GM19099 (cell line): ENCODE results near the gene RFX8.

Experiments
- POLR2A ChIP-seq: IDR thresholded peaks from 3 replicates; pipeline ENCODE4 v1.6.1; 2011; ENCODE audit warnings: low read depth; ENCODE audit not compliant: insufficient read length; ENCODE audit errors: extremely low read depth

RFX8 gene

DNA sequence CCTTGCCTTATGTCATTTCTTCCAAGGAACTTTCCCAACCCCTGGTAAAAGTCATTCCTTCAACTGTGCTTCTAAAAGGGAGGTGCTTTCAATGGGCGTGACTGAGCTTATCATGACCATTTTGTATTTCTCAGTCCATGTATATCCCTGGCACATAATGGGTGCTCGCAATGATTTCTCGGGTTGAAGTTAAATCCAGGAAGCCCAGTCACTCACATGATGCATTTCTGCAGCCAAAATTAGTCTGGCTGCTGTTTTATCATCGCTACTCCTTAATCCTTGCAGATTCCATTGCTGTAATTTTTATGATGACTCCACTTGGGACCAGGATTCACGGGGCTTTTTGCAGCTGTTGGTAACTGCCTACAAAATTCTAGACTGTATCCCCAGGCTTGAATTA is 25.9 kb upstream of the RFX8 start:
- no peak for TF ChIP-seq POLR2A

DNA sequence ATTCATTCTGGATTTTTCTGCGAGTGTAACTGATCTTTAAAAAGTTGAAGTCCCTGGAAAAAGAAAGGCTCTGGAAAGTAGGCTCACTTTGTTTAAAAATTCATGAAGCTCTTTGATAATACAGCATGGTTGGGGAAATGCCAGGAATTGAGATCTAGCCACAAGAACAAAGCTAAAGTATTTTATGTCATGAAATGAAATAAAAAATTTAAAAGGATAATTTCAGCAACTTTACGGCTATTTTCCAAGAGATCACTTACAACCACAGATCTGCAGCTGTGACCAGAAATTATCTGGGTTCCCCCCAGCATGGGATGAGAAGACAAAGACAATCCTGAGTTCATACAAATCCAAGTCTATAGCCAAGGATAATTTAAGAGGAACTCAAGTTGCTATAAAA is 25.3 kb upstream of the RFX8 start:
- TF ChIP-seq POLR2A = no peak

DNA sequence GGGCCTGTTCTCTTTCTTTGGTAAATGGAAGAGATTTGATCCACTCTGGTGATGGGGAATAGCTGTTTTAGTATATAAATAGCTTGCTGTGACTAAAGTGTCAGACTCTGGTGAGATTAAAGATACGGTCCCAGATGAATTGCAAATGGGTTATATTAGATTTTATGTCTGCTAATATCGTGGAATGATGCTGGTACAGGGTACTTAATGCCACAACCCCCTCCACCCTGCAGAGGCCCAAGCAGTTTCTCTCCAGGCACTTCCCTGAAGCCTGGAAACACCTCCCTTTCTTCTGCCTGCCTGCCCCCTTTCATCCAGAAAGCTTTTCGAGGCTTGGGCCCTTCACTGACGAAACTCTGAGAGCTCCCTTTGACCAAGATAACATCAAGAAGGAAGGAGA is 21.4 kb upstream of the RFX8 start:
- TF ChIP-seq POLR2A = no peak

DNA sequence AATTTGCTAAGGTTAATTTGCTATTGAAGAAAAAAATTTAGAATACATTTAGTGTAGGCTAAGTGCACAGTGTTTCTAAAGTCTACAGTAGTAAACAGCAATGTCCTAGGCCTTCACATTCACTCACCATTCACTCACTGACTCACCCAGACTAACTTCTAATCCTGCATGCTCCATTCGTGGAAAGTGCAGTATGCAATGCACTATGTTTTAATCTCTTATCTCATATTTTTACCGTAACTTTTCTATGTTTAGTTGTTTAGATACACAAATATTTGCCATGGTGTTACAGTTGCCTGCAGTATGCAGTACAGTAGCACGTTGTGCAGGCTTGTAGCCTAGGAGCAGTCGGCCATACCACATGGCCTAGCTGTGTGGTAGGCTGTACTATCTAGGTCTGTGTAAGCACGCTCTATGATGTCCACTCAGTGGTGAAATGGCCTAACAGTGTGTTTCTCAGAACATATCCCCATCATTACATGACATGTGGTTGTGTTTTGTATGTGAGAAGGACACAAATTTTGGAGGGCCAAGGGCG is 18.1 kb upstream of the RFX8 start:
- TF ChIP-seq POLR2A = no peak

DNA sequence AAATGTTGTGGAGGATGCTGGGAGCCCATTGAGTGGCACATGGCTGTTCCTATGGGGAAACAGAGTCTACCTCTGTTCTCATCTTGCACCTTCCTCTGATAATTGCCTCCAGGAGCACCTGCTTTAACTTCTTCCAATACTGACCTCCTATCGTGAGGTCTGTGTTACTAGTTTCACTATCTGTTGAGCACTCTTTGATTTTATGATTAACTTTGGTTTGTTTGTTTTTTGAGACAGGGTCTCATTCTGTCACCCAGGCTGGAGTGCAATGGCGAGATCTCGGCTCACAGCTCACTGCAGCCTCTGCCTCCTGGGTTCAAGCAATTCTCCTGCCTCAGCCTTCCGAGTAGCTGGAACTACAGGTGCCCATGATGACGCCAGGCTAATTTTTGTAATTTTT is 12.1 kb upstream of the RFX8 start:
- no peak for TF ChIP-seq POLR2A

DNA sequence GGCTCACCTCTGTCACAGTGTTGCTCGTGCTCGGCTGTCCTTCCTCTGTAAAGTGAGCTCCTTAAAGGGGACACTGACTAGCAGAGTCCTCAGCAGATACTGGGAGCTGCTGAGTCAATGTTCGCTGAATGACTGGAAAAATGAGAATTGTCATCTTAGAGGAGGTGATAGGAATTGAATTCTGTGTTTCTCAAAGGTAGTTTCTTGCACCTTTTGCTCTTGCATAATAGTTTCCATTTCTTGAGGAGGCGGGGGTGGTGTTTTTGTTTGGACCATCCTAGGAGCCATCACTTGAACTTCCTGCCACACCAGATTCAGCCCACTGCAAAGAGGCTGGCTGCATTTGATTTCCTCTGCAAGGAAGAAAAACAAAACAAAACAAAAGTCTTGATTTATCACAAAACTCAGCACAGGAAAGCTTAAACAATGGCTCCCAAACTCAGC is 11.4 kb upstream of the RFX8 start:
- TF ChIP-seq POLR2A = no peak

DNA sequence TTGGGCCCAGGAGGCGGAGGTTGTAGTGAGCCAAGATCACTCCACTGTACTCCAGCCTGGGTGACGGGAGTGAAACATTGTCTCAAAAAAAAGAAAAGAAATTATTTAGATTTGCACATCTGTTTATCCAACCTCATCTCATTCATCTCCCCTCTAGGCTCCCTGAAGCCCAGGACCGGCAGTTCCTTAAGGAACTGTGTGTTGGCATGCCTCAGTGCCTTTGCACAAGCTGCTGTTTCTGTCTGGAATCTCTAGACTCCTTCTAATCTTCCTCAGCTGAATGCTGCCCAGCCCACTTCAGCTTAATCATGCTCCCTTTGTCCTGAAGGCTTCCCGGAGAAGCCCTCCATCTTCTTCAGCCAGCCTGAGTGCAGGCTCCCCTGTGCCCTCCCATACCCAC is 10.9 kb upstream of the RFX8 start:
- no peak for TF ChIP-seq POLR2A

DNA sequence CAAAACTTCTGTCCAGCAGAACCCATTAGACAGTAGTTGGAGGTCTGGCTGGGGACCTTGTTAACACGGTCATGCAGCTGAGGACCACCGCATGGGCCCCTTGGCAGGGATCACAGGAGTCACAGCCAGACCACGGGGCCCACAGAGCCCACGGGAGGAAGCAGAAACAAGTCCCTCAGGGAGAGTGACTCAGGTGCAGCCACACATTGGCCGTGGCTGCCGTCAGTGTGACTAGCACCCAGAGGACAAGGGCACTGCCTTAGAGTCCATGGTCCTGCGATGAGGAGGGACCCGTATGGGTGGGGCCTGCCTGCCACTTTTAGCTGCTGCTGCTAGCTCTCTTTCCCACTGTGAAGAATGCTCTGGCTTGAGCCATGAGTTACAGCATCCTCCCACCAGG is 5.9 kb upstream of the RFX8 start:
- no peak for TF ChIP-seq POLR2A

DNA sequence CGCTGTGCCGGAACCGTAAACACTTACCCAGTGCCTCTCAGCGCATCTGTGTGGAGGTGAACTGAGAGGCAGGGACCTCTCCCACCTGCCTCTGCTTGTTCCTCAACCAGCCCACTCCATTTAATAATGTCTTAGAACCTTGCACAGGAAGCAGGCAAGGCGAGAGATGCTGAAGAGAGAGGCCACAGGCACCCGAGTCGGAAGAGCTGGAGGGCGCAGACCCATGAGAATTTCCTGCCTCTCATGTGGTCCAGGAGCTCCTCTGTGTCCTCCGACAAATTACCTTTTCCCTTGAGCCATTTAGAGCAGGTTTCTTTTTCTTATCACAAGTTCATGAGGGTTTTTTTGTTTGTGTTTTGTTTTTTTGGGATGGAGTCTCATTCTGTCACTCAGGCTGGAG is 4.9 kb upstream of the RFX8 start:
- TF ChIP-seq POLR2A = no peak

DNA sequence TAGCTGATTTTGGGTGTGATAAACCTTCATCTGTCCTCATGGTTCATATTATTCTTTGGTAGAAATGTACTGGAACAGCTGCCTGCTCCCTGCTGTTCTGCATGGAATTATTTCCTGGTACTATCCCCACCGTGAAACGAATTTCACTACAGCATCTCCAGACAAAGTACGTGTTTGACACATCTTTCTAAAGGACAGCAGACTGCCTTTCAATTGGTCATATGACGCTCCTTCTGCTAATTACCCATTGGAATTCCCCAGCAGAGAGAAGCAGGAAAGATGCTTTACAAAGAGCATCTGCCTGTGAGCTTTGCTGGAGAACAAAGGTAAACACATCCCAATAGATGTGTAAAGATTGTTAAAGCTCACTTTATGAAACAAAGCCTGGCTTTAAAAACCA is 4.4 kb upstream of the RFX8 start:
- no peak for TF ChIP-seq POLR2A

DNA sequence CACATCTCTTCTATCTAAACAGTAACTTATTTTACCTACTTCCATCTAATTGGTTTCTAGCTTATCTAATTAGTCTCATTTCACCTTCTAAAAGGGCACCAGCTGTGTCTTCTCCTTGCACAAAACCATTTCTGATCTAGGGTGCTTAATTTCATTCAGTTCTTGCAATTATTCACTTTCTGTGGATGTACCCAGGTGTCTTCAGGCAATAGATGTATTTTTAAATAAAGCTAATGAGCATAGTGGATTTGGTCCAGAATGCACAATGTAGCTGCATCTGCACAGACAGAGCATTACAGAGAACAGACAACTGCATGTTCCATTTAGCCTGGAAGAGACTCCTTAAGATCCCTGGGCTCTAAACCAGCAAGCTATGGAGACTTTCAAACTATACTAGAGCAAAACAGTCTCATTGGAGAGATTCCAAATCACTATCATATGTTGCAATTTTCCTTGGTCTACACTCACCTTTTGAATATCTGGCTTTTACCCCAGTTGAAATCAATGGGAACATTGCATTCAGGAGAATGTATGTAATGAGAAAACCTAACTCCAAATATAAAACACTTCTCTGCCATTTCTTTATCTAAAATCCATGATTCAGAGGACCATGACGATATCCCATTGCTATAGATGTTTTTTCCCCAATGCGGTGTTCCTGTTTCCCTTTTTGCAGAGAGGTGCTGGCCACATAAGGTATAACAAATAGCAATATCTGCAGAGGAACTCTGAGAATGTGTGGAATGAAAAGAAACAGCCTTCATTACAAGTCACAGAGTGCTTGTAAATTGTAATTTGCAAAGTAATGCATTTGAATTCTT is 3.5 kb upstream of the RFX8 start:
- TF ChIP-seq POLR2A = no peak

DNA sequence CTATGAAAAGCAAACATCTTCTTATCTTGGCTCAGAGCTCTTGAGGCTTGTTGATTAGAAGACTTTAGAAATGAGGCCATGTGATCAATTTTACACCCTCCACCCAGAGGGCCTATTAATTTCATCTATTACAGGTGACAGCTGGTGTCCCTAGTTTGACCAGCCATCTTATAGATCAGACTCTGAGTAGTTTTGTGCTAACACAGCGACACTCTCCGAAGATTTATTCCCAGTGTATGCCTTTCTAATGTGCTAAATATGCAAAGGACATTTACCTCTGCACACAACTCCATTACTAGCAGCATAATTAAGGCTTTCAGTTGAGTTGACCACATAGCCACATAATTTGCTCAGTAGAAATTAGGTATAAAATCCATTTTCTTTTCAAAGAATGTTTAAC is 2.6 kb upstream of the RFX8 start:
- TF ChIP-seq POLR2A = no peak

DNA sequence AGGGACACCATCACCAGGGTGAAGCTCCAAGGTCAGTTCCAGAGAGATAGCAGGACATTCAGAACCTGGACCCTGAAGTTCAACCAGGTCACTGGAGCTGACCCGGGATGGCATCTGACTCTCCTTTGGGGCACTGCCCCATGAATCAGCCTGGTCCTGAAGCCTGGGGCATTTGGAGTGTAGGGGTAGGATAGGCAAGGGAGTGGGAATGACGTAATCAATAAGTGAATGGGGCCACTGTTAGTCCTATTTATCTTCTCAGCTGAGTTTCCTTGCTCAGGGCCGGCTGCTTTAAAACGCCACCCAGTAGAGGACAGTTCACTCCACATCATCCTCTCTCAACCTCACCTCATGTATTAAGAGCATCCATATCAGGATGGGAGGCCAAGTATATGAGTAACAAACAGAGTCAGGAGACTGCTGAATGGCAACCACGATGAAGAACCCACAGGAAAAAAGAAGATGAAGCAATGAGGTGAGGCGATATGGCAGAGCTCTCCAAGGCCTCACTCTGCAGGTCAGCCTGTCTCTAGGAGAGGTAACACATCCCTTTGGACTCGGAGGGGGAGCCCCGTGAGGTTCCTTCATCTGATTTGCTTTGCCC is 1.8 kb upstream of the RFX8 start:
- TF ChIP-seq POLR2A = no peak

DNA sequence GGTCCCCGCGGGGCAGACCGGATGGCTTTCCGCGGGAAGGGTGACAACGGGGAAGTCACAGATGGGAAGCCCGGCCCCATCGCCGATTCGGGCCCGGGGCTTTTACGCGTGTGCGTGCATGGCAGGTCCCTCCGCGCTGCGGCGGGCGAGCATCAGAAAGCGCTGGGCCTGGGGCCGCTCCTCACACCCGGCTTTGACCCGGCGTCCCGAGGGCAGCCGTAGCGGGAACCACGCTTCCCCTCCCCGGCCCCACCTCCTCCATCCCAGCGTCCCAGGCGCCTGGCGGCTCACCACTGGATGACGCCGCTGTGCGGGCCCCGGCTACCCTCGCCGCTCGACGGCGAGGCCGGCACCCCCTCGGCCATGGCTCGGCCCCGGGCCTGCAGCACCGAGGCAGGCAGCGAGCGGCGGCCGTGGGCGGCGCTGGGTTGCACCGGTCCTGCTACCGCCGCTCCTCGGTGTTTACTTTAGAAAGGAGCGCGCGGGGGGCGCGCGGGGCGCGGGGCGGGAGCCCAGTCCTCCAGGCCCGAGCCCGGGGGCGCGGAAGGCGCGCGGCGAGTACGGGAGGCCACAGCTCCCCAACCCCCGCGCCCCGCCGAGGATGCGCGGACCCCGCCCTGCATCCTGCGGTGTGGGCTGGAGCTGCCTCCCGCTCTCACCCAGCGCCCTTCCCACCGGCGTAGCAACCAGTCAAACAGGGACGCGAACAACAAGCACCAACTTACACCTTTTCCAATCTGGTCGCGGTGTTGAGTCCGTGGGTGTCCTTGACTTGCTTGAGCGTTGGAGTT is 806 bp downstream of the RFX8 start:
- TF ChIP-seq POLR2A = no peak

DNA sequence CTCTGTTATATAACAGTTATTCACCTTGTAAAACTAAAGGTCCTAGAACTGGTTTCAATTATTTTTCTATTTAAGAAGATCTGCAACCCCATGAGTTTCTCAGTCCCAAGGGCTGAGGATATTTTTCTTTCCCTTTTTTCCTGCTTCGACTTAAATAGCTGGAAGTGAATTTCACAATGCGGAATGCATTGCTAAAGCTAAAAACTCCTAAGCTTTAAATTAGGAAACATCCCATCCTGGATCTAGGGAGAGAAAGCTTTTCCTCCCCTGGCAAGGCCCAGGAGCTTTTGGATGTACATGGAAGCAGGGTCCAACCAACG is 1.4 kb downstream of the RFX8 start:
- TF ChIP-seq POLR2A = no peak

DNA sequence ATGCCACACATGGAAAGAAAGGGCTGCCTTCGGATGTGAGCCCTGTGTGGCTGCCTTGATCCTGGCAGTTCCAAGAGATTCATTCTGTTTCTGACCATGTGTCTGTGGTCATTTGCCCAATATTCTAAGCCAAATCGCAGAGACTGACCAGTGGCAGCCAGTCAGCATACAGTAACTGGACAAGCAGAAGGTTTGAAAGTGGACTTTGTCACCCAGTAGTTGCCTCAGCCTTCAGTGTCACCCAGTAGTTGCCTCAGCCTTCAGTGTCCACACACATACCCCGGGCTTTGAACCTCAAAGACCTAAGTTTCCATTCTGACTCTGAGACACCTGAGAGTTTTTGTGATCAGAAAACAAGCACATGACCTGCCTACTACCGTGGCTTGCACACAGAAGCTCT is 5.0 kb downstream of the RFX8 start:
- TF ChIP-seq POLR2A = no peak
